Endometrial microvascular endothelial cells (primary cell): ENCODE data around the gene CCDC74B. TPM values are rescaled to one million over a fixed set of nuclear protein-coding genes. Genes with fewer than 3 reads are reported as not detected.
"Not testable (repeated sequence)": the region's sequence is repeated elsewhere in the genome, so short reads cannot be mapped to it uniquely, and the experiment has no call there.

Experiments used
- in situ Hi-C: cut with HindIII; loops from 2 replicates; pipeline ENCODE4 v1.10.0; 2017; ENCODE audit warnings: low sequenced_read_pairs, low pct_unique_long_range_greater_than_20kb; ENCODE audit errors: inconsistent ontology term
- total RNA-seq: library from RNA; depleted of rRNA; stranded (reverse); fragments of >200 nt; gene quantifications from one replicate; pipeline ENCODE4 v1.2.3, GENCODE V29; 2015; ENCODE audit errors: inconsistent ontology term

CCDC74B gene
- total RNA-seq, 1 donor from 2014 or later = 0.19 TPM

- in situ Hi-C loops = no loop called here
Observed at GRCh38 chr2:130135692-130136541, 9.0 kb downstream of the CCDC74B start.

GRCh38 chr2:130129120-130129829, 15.6 kb downstream of the CCDC74B start, which contains the start of gene POTEF:
TSS of gene POTEF (minus strand) at chr2:130129222. CDS start at chr2:130120515, 8,707 bp downstream.
- in situ Hi-C loops = not testable (repeated sequence)

DNA sequence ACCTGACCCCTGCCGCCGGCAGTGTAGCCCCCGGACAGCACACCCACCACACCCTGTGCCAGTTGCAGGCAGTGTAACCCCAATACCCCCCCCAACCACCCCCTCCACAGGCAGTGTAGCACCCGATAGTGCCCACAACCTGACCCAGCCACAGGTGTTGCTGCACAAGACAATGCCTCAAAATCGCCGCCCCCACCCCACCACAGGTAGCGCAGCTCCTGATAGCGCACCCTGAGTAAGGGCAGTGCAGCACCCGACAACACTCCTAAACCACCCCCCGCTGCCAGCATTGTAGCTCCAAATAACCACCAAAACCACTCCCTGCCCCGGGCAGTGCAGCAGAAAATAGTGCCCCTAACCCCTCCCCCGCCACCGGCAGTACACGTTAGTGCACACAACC, 16.4 kb downstream of the CCDC74B start:
- in situ Hi-C loops = not testable (repeated sequence)

GRCh38 chr2:130127726-130128125, 17.2 kb downstream of the CCDC74B start:
- in situ Hi-C loops = not testable (repeated sequence)

GRCh38 chr2:130120924-130121323, 24.0 kb downstream of the CCDC74B start:
- in situ Hi-C loops = not testable (repeated sequence)

- in situ Hi-C loops = not testable (repeated sequence)
Observed at GRCh38 chr2:130102597-130103363, 42.1 kb downstream of the CCDC74B start.

Other genes starting within 250 kb of the CCDC74B start
- not detected for gene RAB6C, start 165.4 kb downstream of the CCDC74B start, total RNA-seq
- not detected for gene POTEF, start 15.9 kb downstream of the CCDC74B start, total RNA-seq
- gene SMPD4, start 36.5 kb upstream of the CCDC74B start, total RNA-seq = 50.4 TPM
- gene MZT2B, start 37.1 kb upstream of the CCDC74B start, total RNA-seq = 136 TPM
- gene TUBA3E, start 53.3 kb upstream of the CCDC74B start, total RNA-seq = not detected
- gene IMP4, start 197.8 kb upstream of the CCDC74B start, total RNA-seq = 203 TPM
- 20.3 TPM for gene PTPN18, start 210.9 kb upstream of the CCDC74B start, total RNA-seq